ENCODE results near the gene AFG3L2. TPM values are rescaled to one million over a fixed set of nuclear protein-coding genes. Genes with fewer than 3 reads are reported as not detected.

AFG3L2 gene
- total and polyA plus RNA-seq, 10 of the 15 experiments (the other 5 are each of a cell fraction or from before 2014, with no cell fraction given), result 21.0 to 72.7 (median 57.7) TPM

DNA sequence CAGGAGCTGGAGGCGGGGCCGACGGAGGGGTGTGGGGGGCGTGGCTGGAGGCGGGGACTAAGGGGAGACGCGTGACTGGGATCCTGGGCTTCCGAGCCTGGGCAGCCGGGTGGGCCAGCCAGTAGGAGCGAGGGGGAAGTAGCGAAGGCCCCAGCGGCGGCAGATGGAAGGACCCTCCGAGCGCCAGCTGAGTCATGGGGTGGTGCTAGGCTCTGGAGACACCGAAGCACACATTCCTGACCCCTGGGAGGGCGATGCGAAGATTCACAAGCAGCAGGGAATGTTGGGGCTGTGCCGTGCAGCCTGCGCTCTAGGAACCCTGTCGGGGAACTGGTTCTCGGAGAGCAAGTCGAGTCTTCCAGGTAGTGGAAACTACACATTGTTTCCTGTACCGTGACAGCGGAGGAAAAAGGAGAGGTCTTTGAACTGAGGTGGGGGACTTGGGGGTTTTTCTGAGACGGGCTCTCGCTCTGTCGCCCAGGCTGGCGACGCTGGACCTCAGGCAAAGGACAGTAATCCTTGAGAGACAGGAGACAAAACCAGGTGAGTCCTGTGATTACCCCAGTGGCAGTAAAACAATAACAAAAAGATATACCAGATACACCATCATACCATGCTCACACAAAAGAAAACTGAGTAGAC, 650 bp upstream of the AFG3L2 start (continued):
- TF ChIP-seq GATAD2B (conservative IDR thresholded peaks at IDR 0.05; ENCODE audit: low read depth) (no peak), SPI1 (IDR thresholded peaks at IDR 0.05; ENCODE audit: borderline replicate concordance, insufficient read depth, low read depth, low read length) (0 out of 2 replicates have a peak, but pooled peaks have one; percentile 4), EGR1 (IDR thresholded peaks at IDR 0.05; ENCODE audit: borderline replicate concordance in 1 of 2, low read depth in 2 of 2, low read length in 2 of 2) (no peak), IKZF1 (conservative IDR thresholded peaks at IDR 0.05) (peak; percentile 6; the same call in 1 of the 2 replicates), SMARCA5 (IDR thresholded peaks at IDR 0.05) (peak; percentile 17; the same call in 1 of the 2 replicates), YY1 (IDR thresholded peaks at IDR 0.05; ENCODE audit: low read depth, low read length) (no peak)
- TF ChIP-seq, protein P1, sequence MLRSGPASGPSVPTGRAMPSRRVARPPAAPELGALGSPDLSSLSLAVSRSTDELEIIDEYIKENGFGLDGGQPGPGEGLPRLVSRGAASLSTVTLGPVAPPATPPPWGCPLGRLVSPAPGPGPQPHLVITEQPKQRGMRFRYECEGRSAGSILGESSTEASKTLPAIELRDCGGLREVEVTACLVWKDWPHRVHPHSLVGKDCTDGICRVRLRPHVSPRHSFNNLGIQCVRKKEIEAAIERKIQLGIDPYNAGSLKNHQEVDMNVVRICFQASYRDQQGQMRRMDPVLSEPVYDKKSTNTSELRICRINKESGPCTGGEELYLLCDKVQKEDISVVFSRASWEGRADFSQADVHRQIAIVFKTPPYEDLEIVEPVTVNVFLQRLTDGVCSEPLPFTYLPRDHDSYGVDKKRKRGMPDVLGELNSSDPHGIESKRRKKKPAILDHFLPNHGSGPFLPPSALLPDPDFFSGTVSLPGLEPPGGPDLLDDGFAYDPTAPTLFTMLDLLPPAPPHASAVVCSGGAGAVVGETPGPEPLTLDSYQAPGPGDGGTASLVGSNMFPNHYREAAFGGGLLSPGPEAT (IDR thresholded peaks at IDR 0.05; ENCODE audit: low read depth), result 0 out of 2 replicates have a peak, but pooled peaks have one; percentile 52
- TF ChIP-seq, protein P2, sequence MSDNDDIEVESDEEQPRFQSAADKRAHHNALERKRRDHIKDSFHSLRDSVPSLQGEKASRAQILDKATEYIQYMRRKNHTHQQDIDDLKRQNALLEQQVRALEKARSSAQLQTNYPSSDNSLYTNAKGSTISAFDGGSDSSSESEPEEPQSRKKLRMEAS (IDR thresholded peaks at IDR 0.05; ENCODE audit: low read depth, low read length), result 0 out of 2 replicates have a peak, but pooled peaks have one; percentile 6

Data from GM12878 (cell line).